Left lobe of liver (tissue), 2 donors: ENCODE data around the gene MAGI2. TPM values are rescaled to one million over a fixed set of nuclear protein-coding genes. Genes with fewer than 3 reads are reported as not detected.

Experiments used
- ATAC-seq: fragments of 200-7000 bp; cut with Tn5 transposase; one replicate; pipeline ENCODE4 v1.9.1; 2020; ENCODE audit warnings: mild to moderate bottlenecking, moderate library complexity
- DNase-seq: peaks from one replicate; pipeline ENCODE4 v3.0.0-alpha.2; 2020; ENCODE audit warnings: low spot score
- total RNA-seq: library from RNA; stranded (reverse); gene quantifications from one replicate; pipeline ENCODE4 v1.2.1, GENCODE V29; 2021
- donor health status: DM: no; HTN: no; CAD: no; lungs with moderate emphysema.
- donor health status: DM: no; HTN: yes; CAD: no.

The MAGI2 gene
- total RNA-seq, 1 donor from 2014 or later, result 2.9 TPM

GRCh38 chr7:78760620-78761355, 692.7 kb downstream of the MAGI2 start:
- ATAC-seq (no peak), DNase-seq (no peak)

GRCh38 chr7:78752554-78752953, 700.9 kb downstream of the MAGI2 start:
- no peak for DNase-seq

DNA sequence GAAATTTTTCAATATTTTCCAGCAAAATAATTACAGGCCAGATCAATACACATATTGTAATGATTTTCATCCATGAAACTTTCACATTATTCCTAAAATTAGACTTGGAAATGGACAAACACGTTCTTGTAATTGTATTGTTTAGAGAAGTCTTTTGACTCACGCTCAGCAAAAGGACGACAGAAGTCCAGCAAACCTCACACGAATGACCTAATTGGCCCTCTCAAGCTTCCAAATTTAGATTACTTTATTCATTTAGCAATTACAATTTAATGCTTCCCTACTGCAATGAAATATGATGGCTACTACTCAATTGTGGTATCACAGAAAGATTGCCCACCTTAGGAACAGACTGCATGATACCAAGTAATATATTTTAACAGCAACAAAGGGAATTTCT, 702.2 kb downstream of the MAGI2 start:
- DNase-seq (no peak), ATAC-seq (no peak)

More at GRCh38 chr7:78752554-78752953, 700.9 kb downstream of the MAGI2 start:
- ATAC-seq, result no peak

DNA sequence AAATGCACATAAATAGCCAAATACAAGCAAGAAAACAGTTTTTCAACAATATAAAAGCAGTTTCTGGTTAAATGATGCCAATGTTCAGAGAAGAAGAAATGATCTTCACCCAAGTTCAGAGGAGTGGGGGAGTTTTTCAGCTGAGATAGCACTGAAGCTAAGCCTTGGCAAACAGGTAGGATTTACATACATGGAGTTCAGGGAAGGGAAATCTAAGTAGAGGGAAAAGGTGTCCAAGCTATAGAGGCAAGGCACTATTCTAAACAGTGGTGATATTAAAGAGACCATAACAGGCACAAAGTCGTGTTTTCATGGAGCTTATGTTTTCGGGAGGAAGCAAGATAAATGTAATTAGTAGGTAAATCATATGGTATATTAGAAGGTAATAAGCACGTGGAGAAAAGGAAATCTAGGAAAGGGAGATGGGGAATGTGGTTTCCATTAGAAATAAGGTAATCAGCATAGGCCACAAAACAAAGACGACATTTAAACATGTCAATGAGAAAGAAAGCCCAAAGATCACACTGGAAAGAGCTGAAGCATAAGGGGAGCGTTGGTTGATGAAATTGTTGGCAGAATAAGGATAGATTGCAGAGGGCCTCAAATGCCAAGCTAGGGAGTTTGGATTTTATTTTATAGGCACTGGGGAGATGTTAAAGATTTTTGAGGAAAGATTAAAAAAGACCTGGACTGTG, 704.3 kb downstream of the MAGI2 start:
- no peak for DNase-seq

DNA sequence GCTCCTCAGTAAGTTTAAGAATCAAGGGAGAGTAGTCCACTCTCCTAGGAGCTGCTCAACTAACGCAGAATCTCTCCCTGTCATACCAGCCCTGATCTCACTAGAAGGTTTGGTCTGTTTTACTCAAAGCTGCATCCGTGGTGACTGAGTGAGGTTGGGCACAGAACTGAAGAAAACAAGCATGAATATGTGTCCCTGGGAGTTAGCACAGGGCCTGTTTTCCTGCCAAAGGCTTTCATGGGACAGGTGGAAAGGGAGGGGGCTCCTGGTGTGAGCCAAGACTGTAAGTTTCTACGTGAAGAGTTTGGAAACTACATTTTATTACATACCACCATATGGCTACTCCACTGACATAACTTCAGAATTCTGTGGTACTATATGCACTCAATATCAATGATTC, 705.9 kb downstream of the MAGI2 start:
- ATAC-seq (no peak), DNase-seq (no peak)

More for the DNA sequence above, 704.3 kb downstream of the MAGI2 start:
- no peak for ATAC-seq

GRCh38 chr7:78746301-78746700, 707.2 kb downstream of the MAGI2 start:
- ATAC-seq (no peak), DNase-seq (no peak)

GRCh38 chr7:78742694-78743093, 710.8 kb downstream of the MAGI2 start:
- ATAC-seq, result no peak
- DNase-seq, result no peak

GRCh38 chr7:78736548-78736947, 716.9 kb downstream of the MAGI2 start:
- DNase-seq (no peak), ATAC-seq (no peak)

DNA sequence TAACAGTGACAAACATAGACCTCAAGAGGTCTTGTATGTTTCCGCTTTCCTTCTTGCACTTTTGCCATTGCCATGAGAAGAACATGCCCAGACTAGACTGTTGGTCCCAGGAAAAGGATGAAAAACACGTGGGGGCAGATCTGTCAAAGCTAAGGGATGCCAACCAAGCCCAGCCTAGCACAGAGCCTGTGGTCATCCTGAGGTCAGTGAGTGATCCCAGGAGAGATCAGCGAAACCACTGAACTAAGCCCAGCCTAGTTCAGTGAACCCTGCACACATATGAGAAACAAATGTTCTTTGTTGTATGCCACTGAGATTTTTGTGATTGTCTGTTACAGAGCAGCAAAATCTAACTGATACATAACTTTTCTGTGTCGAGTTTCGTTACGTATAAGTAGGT, 718.8 kb downstream of the MAGI2 start:
- ATAC-seq (no peak), DNase-seq (no peak)

DNA sequence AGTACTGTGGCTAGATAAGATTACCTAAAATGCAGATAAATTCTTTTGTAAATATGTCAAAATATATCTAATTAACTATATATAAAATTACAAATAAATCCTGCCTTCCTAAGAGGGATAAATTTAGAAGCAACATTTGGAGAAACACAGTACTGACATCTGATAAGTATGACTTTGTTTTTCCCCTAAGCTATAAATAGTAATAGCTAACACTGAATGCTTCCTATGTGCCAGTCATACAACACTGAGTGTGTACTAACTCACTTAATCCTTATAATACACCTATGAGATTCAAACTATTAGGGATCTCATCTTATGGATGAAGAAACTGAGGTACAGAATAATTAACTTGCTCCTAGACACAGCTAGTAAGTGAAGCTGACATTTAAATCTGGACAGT, 733.4 kb downstream of the MAGI2 start:
- no peak for ATAC-seq

GRCh38 chr7:78718212-78718611, 735.3 kb downstream of the MAGI2 start:
- ATAC-seq (no peak), DNase-seq (no peak)

More for the DNA sequence above, 733.4 kb downstream of the MAGI2 start:
- no peak for DNase-seq

DNA sequence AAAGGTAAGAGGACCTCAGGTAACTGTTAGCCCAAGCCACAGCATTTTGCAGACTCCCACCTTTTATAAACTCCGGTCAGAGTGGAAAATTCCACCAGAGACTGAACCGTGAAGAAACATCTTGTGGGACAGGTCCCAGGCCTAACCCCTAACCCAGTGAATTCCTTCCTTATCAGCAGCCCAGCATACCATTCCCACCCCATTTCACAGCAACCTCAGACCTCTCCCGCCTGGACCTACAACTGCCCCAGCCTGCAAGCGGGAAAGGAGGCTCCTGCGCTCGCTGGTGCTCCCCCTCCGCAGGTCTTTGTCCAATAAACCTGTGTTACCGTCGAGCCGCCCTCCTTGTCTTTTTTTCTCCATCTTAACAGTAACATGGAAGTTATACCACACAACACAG, 736.6 kb downstream of the MAGI2 start:
- ATAC-seq, result no peak
- DNase-seq, result no peak

DNA sequence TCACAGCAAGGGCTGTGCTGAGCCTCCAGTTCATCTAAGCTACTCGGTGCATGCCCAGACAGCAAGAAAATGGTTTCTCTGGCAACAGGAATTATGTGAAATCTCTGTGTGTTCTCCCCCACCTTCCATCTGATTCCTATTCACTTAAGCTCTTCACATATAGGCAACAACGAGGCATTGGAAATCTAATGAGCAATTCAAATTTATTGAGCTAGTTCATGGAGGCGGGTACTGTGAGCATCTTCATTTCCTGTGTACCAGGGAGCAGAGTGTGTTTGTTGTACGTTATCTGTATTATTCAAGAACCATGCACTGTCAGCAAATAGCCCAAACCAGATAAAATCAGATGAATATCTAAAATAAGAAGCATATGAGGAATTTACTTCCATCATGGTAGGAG, 739.1 kb downstream of the MAGI2 start:
- no peak for ATAC-seq
- DNase-seq, result no peak

DNA sequence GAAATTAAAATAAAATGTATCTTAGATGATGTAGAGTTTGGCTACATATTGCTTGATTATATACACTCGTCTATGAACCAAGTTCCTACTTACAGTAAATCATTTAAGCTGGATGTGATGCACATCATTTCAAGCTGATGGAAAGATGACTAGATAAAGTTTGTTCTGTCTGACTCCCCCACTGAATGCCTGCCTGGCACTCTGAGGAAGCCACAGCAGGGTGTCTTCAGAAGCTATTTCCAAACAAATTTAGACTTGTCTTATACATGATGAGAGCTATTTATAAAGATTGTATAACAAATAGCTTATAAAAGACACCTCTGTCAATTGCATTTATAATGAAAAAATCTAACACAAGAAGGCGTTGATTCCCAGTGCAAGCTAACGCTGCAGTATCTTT, 741.4 kb downstream of the MAGI2 start:
- DNase-seq (no peak), ATAC-seq (no peak)

- DNase-seq (no peak), ATAC-seq (no peak)
Observed at GRCh38 chr7:78709658-78710057, 743.8 kb downstream of the MAGI2 start.

DNA sequence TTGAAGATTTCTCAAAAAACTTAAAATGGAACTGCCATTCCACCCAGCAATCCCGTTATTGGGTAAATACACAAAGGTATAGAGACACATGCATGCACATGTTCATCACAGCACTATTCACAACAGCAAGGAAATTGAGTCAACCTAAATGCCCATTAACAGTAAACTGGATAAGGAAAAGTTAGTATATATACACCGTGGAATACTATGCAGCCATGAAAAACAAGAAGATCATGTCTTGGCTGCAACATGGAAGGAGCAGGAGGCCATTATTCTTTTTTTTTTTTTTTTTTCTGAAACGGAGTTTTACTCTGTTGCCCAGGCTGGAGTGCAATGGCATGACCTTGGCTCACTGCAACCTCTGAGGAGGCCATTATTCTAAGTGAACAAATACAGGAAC, 749.0 kb downstream of the MAGI2 start:
- DNase-seq, result no peak
- ATAC-seq, result no peak

DNA sequence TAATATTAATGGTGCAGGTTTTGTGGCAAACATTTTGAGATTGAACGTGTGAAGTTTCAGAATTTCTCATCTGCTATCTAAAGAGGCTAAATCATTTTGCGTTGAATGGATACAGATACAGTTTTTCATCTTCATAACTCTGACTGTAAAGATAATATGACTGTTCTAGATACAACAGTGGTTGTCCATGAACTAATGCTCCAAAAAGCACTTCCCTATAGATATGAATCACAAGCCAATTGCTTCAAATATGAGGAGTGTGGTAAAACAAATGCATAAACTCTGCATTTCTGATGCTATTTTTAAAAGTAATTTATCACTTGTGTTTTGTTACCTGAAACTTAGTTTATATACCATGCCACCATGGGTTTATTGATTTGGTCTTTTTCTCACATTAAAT, 750.1 kb downstream of the MAGI2 start:
- DNase-seq (no peak), ATAC-seq (no peak)

DNA sequence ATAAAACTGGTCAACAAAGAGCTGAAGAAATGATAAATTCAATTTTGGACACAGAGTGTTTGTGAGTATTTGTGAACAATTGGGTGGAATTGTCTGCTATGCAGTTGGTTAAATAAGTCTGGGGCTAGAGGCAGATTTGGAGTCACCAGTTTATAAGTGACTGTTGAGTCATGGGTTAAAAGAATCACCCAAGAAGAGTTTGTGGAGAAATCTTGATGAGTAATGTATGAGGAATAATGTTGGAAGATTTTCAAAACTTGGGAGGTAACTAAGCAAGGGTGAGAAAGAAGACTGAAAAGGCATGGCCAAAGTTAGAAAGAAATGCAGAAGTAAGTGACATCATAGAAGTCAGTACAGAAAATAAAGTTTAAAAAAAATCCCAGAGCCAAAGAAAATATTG, 750.7 kb downstream of the MAGI2 start:
- no peak for DNase-seq
- ATAC-seq, result no peak

GRCh38 chr7:78695826-78696225, 757.6 kb downstream of the MAGI2 start:
- DNase-seq (no peak), ATAC-seq (no peak)

DNA sequence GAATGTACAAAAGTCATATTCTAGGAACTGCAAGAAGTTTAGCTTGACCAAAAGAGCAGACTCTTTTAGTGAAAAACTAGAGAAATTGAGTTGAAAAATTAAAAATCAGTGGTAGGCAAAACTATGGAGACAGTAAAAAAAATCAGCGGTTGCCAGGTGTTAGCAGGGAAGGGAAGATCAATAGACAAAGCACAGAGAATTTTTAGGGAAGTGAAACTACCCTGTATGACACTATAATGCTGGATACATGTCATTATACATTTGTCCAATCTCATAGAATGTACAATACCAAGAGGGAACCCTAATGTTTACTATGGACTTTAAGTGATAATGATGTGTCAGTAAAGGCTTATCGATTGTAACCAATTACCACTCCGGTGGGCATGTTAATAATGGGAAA, 761.9 kb downstream of the MAGI2 start:
- DNase-seq (no peak), ATAC-seq (no peak)

GRCh38 chr7:78690174-78690573, 763.3 kb downstream of the MAGI2 start:
- DNase-seq, result no peak

GRCh38 chr7:78688376-78688775, 765.1 kb downstream of the MAGI2 start:
- ATAC-seq (no peak), DNase-seq (no peak)

More at GRCh38 chr7:78690174-78690573, 763.3 kb downstream of the MAGI2 start:
- no peak for ATAC-seq

- ATAC-seq, result no peak
- no peak for DNase-seq
Observed at GRCh38 chr7:78686189-78686588, 767.3 kb downstream of the MAGI2 start.
